Measurements from ENCODE around the gene APOB.
A peak's percentile ranks its signal among the peaks of the same experiment; 100 is the strongest.

Gene APOB

DNA sequence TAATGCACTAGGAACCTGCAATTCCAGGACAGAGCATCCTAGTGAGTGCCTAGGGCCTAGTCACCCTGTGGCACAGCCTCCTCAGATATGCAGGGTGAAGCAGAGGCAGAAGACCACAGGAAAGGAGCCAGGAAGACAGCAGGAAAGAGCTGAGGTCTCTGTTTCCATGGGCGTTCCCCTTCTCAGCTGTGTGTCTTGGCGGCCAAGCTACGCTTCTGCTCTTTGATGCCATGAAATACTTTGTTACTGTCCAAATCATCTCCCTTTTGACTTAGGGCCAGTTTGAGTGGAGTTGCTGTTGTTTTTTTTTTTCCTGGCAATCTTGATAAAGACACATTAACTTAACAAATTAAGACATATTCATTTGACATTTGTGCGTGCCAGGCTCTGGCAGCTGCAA lies 67.3 kb downstream of the APOB start:
- DNase-seq: no peak

DNA sequence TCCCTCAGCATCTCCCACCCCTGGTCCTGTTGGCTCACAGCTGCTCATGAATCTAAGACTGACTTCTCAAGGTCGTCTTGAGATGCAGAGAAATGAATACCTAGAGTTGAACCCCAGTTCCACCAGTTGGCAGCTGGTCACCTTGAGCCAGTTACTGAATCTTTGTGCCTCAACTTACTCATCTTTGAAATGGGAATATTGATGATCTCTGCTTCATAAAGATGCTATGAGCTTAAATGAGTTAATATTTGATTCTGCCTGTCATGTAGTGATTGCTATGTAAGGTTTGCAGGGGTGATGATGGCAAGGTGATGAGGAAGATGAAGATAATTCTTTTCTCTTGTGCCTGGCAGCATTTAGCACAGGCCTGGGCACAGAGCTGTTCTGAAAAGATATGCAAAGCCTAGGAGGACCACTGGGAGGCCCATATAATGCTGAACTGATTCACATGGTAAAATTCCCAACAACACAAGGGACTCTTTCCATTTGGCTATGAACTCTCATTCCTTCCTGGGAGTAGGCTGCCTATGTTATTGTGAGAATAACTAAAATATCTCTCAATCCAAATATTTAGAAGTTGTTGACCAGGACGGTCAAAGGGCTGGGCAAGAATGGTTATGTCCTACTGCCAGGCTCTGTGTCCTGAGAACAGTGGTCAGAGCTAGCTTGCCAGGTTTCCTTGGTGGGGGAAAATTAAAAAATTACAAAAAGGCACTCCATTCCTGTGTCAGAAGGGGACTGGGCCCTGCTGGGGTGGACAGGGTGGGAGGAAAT lies 70.9 kb downstream of the APOB start:
- no peak for DNase-seq

DNA sequence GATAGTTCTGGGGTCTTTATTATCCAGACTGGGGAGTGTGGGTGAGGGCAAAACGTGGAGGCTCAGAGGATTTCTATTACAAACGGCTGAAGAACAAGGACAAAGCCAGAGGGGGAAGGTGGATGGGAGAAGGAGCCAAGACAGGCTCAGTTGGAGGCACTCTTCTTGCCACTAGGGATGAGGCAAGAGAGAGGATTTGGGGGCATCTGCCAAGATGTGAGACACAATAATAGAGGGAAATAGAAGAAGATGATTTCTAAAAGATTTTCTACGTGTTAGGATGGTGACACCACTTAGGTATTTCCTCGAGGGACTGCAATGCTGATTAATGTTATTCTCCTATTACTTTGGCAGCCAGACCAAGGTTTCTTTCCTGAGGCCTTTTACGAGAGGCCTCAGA lies 71.8 kb downstream of the APOB start:
- DNase-seq: no peak

DNA sequence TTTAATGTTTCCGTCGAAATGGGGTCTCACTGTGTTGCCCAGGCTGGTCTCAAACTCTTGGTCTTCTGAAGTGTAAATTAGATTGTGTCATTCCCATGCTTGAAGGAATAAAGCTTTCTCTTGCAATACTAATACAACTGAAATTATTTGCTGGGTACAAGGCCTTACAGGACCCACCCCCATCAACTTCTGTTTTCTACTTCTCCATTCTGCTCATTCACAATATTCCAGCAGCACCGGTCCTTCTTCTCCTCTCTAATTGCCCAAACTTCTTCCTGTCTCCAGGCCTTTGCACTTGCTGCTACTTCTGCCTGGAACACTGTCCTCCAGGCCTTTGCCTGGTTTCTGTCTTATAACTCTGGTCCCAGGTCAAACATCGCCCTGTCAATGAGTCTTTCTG lies 73.8 kb downstream of the APOB start:
- DNase-seq: no peak

DNA sequence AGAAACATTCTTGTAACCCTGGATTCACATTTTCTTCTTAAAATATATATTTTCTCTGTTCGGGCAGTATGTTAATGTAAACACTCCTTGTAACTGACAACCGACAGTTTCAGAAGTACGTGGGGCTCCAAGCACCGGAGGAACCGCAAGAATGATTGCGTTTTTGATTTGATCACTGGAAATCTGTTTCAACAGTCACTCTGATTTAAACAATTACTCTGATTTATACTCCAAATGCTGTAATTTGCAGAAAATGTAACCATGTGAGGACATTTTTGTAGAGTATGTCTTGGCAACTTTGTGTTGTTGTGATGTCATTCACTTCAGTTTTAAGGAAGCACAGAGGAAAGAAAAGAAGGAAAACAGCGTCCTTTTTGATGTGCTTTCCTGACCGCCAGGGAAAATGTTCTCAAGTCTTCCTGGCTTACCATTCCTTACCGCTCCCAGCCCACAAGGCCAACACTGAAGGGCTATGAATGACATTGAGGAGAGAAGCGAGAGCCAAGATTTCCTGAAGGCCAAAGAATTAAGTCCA lies 77.7 kb downstream of the APOB start:
- no peak for DNase-seq

DNA sequence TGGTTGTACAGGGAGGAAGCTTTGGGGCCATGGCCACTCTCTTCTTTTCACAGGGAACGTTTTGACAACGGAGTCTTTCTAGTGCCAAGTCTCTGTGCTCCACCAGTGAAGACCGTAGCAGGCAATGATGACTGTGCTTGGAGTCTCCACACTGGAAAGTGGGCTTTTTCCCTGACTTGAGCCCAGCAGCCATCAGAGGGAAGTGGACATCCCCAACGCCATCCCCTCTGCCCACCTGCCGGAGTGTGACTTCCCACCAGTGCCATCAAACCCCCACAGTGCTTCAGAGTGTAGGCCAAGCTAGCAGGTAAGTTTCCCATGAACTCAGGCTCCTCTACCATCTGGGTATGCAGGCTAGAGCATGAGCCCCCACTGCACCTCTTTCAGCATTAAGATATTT lies 78.7 kb downstream of the APOB start:
- DNase-seq: no peak

DNA sequence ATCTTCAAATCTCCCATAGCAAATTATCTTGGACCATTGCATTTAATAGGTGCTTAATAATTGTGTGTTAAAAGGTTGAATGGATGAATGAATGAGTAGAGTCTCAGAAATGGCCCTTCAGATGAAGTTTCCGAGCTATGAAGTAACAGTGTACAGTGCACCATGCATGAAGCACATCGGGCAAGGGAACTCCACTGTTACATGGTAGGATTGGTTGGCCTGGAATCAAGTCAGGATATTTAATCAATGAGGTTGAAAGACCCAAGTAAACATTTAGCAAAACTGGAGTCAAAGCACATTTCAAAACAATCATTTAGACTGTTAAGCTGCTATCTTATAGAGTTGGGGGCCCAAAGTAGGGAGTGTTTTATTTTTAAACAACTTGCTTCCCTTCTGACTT lies 80.0 kb downstream of the APOB start:
- no peak for DNase-seq

DNA sequence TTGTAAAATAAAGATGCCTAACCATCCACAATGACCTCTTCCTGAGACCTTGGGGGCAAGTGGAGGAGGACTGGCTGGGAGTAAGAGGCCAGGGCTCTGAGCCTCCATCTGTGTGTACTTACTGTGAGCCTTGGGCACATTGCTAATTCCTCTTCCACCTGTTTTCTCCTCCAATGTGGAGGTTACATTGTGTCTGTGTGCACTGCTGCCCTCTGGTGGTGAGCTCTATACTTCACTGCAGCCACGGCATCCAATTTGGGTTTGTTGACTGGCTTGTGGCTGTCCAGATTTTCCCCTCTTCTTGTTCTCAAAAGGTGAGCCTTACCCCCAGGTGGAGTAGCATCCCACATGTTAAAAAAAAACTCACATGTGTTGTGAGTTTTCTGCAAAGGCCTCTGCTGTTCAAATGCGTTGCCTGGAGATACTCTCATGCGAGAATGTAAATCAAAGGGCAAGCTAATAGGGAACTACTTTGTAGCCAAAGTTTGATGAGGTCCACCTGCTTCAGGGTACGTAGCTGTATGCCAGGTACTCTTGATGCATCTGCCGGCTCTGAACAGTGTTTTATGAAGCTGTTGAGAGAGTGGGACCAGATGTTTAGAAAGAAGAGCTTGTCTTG lies 80.8 kb downstream of the APOB start:
- DNase-seq: peak; percentile 79

DNA sequence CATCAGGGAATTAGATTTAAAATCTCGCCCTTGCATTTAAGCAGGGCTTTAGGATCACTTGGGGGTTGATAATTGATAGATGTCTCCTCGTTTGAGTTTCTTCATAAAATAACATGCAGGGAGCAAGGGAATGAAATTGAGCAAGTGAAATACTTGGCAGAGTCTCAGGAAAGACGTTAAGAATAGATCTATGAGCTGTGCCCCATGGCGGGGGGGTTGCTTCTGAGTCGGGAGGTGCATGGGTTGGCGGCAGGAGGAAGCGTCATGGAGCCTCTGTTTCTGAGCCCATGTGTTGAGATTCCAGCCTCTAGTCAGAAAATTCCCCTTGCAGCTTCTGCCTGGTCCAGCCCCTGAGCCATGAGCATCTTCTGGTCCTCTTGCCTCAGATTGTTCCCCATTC lies 82.0 kb downstream of the APOB start:
- DNase-seq: no peak

DNA sequence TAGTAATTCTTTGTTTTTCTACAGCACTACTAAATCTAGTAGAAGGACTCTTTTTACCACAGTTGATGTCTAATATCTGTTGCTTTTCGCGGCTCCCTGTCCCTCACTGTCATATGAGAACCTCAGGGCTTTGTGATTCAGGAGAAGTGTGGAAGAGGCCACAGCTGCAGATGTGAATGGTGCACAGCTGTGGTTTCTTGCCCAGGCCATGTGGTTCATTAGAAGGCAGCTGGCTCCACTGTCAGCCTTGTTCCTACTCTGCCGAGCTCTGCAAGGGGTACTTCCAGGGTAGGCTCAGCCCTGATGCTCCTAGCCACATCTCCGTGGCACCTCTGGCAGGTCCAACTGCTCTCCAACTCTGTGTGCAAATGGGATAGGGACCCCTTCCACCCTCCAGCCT lies 83.9 kb downstream of the APOB start:
- DNase-seq: no peak

DNA sequence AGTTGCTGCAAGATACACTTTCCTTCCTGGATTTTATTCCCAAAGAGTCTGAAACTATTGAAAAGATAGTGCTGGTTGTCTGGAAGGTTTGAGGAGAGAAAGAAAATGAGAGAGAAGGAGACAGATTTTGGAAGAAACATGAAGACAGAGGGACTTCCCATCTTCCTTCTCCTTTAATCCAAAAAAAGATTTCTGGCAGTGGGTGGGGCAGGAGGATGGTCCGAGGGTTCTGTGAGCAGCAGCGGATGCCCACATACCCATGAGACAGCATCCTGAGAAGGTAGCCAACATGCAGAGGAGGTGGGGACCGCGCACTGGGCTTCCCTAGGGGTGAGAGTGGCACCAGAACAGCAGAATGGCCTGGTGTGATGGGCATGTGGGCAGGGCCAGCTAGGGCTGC lies 84.6 kb downstream of the APOB start:
- DNase-seq: no peak

DNA sequence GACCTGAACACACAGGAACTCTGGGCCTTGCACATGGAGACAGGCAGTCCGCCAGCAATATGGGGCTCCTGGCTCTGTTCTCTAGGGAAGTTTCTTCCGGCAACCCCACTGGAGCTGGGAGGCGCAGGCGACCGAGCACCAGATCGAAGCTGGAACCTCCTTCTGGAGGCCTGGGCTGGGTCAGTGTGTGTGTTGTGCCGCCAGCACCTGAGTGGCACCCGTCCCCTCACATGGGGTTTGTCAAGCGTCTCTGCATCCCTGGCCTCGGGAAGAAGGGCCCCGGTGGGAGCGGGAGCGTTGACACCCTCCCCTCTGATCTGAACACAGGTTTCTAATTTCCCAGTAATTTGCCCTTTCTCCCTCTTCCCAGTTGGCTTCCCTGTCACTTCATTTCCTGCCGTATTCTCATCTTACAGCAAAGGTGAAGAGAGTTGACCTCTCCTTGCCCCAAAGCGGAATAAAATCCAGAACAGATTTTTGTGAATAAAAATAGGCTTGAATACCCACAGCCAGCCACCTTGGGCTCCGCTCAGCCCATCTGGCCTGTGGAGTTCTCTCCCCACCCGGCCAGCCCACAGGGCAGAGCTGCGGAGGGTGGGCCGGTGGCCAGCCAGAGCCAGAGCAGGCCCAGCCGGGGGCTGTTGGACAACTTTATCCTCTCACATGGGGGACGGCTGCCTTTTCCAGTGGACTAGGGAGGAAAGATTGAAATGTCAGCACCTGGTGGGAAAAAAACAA lies 85.9 kb downstream of the APOB start:
- DNase-seq: no peak

DNA sequence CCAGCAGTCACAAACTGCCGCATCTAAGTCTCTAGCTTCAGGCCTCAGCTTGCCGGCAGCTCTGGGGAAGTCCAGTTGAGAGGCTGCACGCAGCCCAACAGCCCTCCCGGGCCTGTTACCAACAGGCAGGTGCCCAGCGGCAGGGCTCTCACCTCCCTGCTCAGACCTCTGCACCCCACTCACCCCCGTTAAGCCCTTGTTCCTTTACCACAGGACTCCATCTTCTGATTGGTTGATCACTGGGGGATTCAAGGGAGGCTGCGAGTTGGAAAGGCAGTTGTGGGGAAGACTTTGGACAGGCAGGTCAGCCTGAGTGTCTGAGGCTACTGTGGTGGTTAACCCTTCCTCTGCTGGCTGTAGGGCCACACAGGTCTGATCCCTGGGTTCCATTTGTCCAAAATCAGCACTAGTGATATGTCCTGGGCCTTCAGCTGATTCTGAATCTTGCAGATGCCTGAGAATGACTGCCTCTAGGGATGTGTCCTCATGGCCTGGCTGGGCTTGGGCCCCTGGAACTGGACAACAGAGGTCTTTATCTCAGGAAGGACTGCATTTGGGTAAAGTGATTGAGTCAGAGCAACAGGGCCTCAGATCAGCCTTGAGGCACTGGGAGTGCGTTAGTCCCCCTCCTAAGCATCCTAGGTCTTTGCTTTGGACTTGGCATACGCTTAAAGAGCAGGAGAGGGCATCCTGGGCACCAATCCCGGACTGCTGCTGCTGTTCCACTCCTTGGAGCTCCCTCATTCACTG lies 88.4 kb downstream of the APOB start:
- DNase-seq: no peak

DNA sequence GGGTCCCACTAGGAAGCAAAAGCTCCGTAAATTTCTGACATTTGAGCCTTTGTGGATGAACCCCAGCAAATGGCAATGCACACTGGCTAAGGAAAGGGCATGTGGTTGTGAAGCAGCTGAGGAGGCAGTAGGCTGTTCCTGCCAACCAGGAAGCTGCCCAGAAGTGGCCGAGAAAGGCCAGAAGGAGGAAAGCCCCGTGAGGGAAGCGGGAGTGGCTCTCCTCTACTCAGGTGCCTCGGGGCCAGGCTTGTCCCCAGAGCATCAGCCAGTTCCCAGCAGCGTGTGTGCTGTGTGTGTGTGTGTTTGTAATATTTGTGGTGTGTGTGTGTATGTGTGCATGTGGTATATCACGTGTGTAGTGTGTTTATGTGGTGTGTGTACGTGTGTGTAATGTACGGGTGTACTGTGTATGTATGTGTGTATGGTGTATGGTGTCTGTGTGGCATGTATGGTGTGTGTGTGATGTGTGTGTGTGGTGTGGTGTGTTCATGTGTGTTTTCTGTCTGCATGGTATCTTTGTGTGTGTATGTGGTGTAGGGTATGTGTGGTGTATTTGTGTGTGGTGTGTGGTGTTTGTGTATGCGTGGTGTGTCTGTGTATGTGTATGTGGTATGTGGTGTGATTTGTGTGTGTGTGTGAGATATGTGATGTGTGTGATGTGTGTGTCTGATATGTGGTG lies 90.6 kb downstream of the APOB start:
- DNase-seq: no peak

Measured in activated CD4-positive, alpha-beta T cell treated with anti-CD3 and anti-CD28 coated beads for 48 hours (primary cell).